ENCODE data around the gene LAMA2.

GRCh38 chr6:129248946-129249345 is 366.0 kb downstream of the LAMA2 start:
- TF ChIP-seq CTCF (IDR thresholded peaks at IDR 0.05; ENCODE audit: insufficient read depth, low read depth, low read length) (no peak), EZH2 (IDR thresholded peaks at IDR 0.05; ENCODE audit: insufficient read depth, low read length) (no peak)
